SK-N-SH treated with all-trans-retinoic acid at 6 μM for 48 hours (cell line): ENCODE measurements around the gene TEX2.

ENCODE experiments used
- ATAC-seq: fragments of 200-7000 bp; cut with Tn5 transposase; 3 replicates; pipeline ENCODE4 v1.9.1; 2020; ENCODE audit warnings: mild to moderate bottlenecking, moderate library complexity
- ARNTL ChIP-seq: fragments of 450-650 bp; formaldehyde crosslinking; IDR thresholded peaks from 2 replicates; pipeline ENCODE4 v1.5.0; 2020; ENCODE audit warnings: low read depth, mild to moderate bottlenecking, moderate library complexity, borderline replicate concordance
- BACH2 ChIP-seq: fragments of 250-450 bp; sonication (Bioruptor Pico); IDR thresholded peaks from 2 replicates; pipeline ENCODE4 v1.9.0; 2021; ENCODE audit warnings: mild to moderate bottlenecking, borderline replicate concordance
- CSDC2 ChIP-seq: fragments of 250-450 bp; sonication (Bioruptor Pico); IDR thresholded peaks from 2 replicates; pipeline ENCODE4 v1.5.0; 2020; ENCODE audit warnings: mild to moderate bottlenecking, moderate library complexity
- CSRNP3 ChIP-seq: fragments of 250-450 bp; sonication (Bioruptor Pico); IDR thresholded peaks from 2 replicates; pipeline ENCODE4 v1.5.1; 2021; ENCODE audit warnings: mild to moderate bottlenecking, moderate library complexity
- ESRRG ChIP-seq: fragments of 250-450 bp; sonication (Bioruptor Pico); IDR thresholded peaks from 2 replicates; pipeline ENCODE4 v1.6.1; 2021; ENCODE audit warnings: mild to moderate bottlenecking
- GLIS3 ChIP-seq: fragments of 250-450 bp; sonication (Bioruptor Pico); IDR thresholded peaks from 2 replicates; pipeline ENCODE4 v1.5.0; 2020; ENCODE audit warnings: mild to moderate bottlenecking, moderate library complexity
- ISL1 ChIP-seq: fragments of 250-450 bp; sonication (Bioruptor Pico); IDR thresholded peaks from 2 replicates; pipeline ENCODE4 v2.1.2; 2022; ENCODE audit warnings: mild to moderate bottlenecking, moderate library complexity
- OSR1 ChIP-seq: fragments of 250-450 bp; sonication (Bioruptor Pico); IDR thresholded peaks from 2 replicates; pipeline ENCODE4 v1.8.0; 2022; ENCODE audit warnings: moderate library complexity, mild to moderate bottlenecking, inconsistent platforms
- PATZ1 ChIP-seq: fragments of 250-450 bp; sonication (Bioruptor Pico); IDR thresholded peaks from 2 replicates; pipeline ENCODE4 v1.8.0; 2020; ENCODE audit warnings: mild to moderate bottlenecking, moderate library complexity, borderline replicate concordance
- POU6F1 ChIP-seq: fragments of 250-450 bp; sonication (Bioruptor Pico); IDR thresholded peaks from 2 replicates; pipeline ENCODE4 v1.8.0; 2021; ENCODE audit warnings: low read depth, mild to moderate bottlenecking, moderate library complexity, borderline replicate concordance
- PPARA ChIP-seq: fragments of 250-450 bp; sonication (Bioruptor Pico); IDR thresholded peaks from 2 replicates; pipeline ENCODE4 v1.5.0; 2020; ENCODE audit warnings: mild to moderate bottlenecking, borderline replicate concordance
- RARB ChIP-seq: fragments of 250-450 bp; sonication (Bioruptor Pico); IDR thresholded peaks from 2 replicates; pipeline ENCODE4 v1.8.0; 2021; ENCODE audit warnings: mild to moderate bottlenecking, moderate library complexity
- SNAI2 ChIP-seq: fragments of 250-450 bp; sonication (Bioruptor Pico); IDR thresholded peaks from 2 replicates; pipeline ENCODE4 v1.5.0; 2020; ENCODE audit warnings: mild to moderate bottlenecking, moderate library complexity
- TCF4 ChIP-seq: fragments of 250-450 bp; sonication (Bioruptor Pico); IDR thresholded peaks from 2 replicates; pipeline ENCODE4 v1.8.0; 2021; ENCODE audit warnings: mild to moderate bottlenecking, moderate library complexity, borderline replicate concordance
- TOX ChIP-seq: fragments of 250-450 bp; sonication (Bioruptor Pico); IDR thresholded peaks from 2 replicates; pipeline ENCODE4 v1.8.0; 2021; ENCODE audit warnings: mild to moderate bottlenecking, moderate library complexity, borderline replicate concordance
- ZC3H10 ChIP-seq: fragments of 250-450 bp; sonication (Bioruptor Pico); IDR thresholded peaks from 2 replicates; pipeline ENCODE4 v1.5.1; 2021; ENCODE audit warnings: mild to moderate bottlenecking, moderate library complexity
- ZFP3 ChIP-seq: fragments of 250-450 bp; sonication (Bioruptor Pico); IDR thresholded peaks from 2 replicates; pipeline ENCODE4 v1.5.0; 2020; ENCODE audit warnings: mild to moderate bottlenecking, moderate library complexity
- ZFP30 ChIP-seq: fragments of 450-650 bp; formaldehyde crosslinking; IDR thresholded peaks from 2 replicates; pipeline ENCODE4 v1.5.0; 2022; ENCODE audit warnings: mild to moderate bottlenecking, moderate library complexity
- ZNF565 ChIP-seq: fragments of 450-650 bp; formaldehyde crosslinking; conservative IDR thresholded peaks from 2 replicates; pipeline ENCODE4 v1.5.0; 2020; ENCODE audit warnings: low read depth, mild to moderate bottlenecking, moderate library complexity
- ZNF70 ChIP-seq: fragments of 450-650 bp; formaldehyde crosslinking; IDR thresholded peaks from 2 replicates; pipeline ENCODE4 v1.5.0; 2020; ENCODE audit warnings: mild to moderate bottlenecking, moderate library complexity
- ZNF8 ChIP-seq: fragments of 450-650 bp; formaldehyde crosslinking; IDR thresholded peaks from 2 replicates; pipeline ENCODE4 v1.5.0; 2020; ENCODE audit warnings: mild to moderate bottlenecking, moderate library complexity
- TF ChIP-seq, protein P1 (sequence below): fragments of 250-450 bp; sonication (Bioruptor Pico); IDR thresholded peaks from 2 replicates; pipeline ENCODE4 v1.5.0; 2020; ENCODE audit warnings: mild to moderate bottlenecking, moderate library complexity
- TF ChIP-seq, protein P2 (sequence below): fragments of 250-450 bp; sonication (Bioruptor Pico); IDR thresholded peaks from 2 replicates; pipeline ENCODE4 v1.5.1; 2020; ENCODE audit warnings: low read depth, mild to moderate bottlenecking, moderate library complexity

The TEX2 gene

GRCh38 chr17:64146418-64147109 lies 116.5 kb downstream of the TEX2 start:
- TF ChIP-seq GLIS3 (CRISPR knock-in tag) (peak; percentile 27; the same call in 1 of the 2 replicates), ISL1 (no peak), CSRNP3 (0 out of 2 replicates have a peak, but pooled peaks have one; percentile 31), CSDC2 (CRISPR knock-in tag) (peak; percentile 11; the same call in 1 of the 2 replicates)
- peak; percentile 42 for ATAC-seq

DNA sequence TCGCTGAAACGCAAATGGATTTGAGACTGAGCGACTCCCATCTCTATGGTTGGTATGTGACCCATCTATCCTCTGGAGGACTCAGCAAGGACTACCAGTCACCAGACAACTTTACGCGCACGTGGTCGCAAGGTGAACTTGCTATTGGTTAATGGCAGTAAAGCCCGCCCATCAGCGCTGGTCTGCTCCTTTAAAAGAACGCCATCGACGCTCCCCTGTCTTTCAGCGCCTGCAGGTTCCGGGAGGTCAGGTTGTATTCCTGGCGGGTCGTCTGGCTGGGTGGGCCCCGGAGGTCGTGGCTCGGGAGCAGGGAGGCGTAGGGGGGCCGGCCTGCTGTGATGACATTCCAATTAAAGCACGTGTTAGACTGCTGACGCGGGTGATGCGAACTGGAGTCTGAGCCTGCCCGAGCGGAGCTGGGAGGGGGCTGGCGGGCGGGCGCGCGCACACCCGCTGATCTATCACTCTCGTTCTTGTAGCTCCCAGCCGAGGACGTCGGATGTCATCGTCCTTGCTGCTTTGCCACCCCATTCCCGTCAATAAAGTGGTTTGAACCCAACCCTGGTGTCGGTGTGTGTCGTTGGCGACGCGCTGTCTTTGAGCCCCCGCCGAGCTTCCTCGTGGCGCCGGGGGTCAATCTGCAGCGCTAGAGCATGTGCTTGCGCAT lies 117.2 kb downstream of the TEX2 start:
- ATAC-seq = peak; percentile 94
- TF ChIP-seq BACH2 (CRISPR knock-in tag) (no peak), CSDC2 (CRISPR knock-in tag) (0 out of 2 replicates have a peak, but pooled peaks have one; percentile 8), OSR1 (no peak), CSRNP3 (peak; percentile 91; the same call in 1 of the 2 replicates), SNAI2 (CRISPR knock-in tag) (no peak), ARNTL (CRISPR knock-in tag) (no peak), ZFP3 (CRISPR knock-in tag) (no peak; the same call in 1 of the 2 replicates), ZNF565 (CRISPR knock-in tag) (0 out of 2 replicates have a peak, but pooled peaks have one; percentile 14), TOX (CRISPR knock-in tag) (peak; percentile 47; the same call in 1 of the 2 replicates), RARB (peak; percentile 80), ESRRG (0 out of 2 replicates have a peak, but pooled peaks have one; percentile 66), PATZ1 (CRISPR knock-in tag) (peak; percentile 83; the same call in 1 of the 2 replicates), ZFP30 (CRISPR knock-in tag) (no peak), ZNF70 (CRISPR knock-in tag) (no peak), ZC3H10 (peak; percentile 69), POU6F1 (no peak), TCF4 (CRISPR knock-in tag) (no peak; the same call in 1 of the 2 replicates), ISL1 (no peak), PPARA (CRISPR knock-in tag) (no peak), ZNF8 (CRISPR knock-in tag) (no peak), GLIS3 (CRISPR knock-in tag) (peak; percentile 92)
- TF ChIP-seq, protein P1, sequence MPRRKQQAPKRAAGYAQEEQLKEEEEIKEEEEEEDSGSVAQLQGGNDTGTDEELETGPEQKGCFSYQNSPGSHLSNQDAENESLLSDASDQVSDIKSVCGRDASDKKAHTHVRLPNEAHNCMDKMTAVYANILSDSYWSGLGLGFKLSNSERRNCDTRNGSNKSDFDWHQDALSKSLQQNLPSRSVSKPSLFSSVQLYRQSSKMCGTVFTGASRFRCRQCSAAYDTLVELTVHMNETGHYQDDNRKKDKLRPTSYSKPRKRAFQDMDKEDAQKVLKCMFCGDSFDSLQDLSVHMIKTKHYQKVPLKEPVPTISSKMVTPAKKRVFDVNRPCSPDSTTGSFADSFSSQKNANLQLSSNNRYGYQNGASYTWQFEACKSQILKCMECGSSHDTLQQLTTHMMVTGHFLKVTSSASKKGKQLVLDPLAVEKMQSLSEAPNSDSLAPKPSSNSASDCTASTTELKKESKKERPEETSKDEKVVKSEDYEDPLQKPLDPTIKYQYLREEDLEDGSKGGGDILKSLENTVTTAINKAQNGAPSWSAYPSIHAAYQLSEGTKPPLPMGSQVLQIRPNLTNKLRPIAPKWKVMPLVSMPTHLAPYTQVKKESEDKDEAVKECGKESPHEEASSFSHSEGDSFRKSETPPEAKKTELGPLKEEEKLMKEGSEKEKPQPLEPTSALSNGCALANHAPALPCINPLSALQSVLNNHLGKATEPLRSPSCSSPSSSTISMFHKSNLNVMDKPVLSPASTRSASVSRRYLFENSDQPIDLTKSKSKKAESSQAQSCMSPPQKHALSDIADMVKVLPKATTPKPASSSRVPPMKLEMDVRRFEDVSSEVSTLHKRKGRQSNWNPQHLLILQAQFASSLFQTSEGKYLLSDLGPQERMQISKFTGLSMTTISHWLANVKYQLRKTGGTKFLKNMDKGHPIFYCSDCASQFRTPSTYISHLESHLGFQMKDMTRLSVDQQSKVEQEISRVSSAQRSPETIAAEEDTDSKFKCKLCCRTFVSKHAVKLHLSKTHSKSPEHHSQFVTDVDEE (CRISPR knock-in tag) = peak; percentile 60; the same call in 1 of the 2 replicates
- TF ChIP-seq, protein P2, sequence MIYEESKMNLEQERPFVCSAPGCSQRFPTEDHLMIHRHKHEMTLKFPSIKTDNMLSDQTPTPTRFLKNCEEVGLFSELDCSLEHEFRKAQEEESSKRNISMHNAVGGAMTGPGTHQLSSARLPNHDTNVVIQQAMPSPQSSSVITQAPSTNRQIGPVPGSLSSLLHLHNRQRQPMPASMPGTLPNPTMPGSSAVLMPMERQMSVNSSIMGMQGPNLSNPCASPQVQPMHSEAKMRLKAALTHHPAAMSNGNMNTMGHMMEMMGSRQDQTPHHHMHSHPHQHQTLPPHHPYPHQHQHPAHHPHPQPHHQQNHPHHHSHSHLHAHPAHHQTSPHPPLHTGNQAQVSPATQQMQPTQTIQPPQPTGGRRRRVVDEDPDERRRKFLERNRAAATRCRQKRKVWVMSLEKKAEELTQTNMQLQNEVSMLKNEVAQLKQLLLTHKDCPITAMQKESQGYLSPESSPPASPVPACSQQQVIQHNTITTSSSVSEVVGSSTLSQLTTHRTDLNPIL (CRISPR knock-in tag) = no peak; the same call in 1 of the 2 replicates
